ENCODE measurements around the gene IFNA1.
A peak's percentile ranks its signal among the peaks of the same experiment; 100 is the strongest.
"Not testable (repeated sequence)": the region's sequence is repeated elsewhere in the genome, so short reads cannot be mapped to it uniquely, and the experiment has no call there.

The IFNA1 gene

GRCh38 chr9:21440139-21440538 lies at the start of gene IFNA1:
Gene IFNA1 (plus strand): TSS chr9:21440439. CDS start chr9:21440508, 69 bp downstream.
- DNase-seq (ENCODE audit: low read depth): no peak

- no peak for DNase-seq (ENCODE audit: low read depth)
These were observed 48.0 kb upstream of the IFNA1 start for GRCh38 chr9:21392270-21392669.

GRCh38 chr9:21395778-21396717 lies 44.2 kb upstream of the IFNA1 start:
- DNase-seq (ENCODE audit: low read depth): peak; percentile 37

- DNase-seq (ENCODE audit: low read depth): no peak
These were observed 41.2 kb upstream of the IFNA1 start for GRCh38 chr9:21398955-21399489.

- DNase-seq (ENCODE audit: low read depth): no peak
These were observed 40.3 kb upstream of the IFNA1 start for GRCh38 chr9:21399956-21400355.

GRCh38 chr9:21402386-21403251 lies 37.6 kb upstream of the IFNA1 start:
- no peak for DNase-seq (ENCODE audit: low read depth)

- DNase-seq (ENCODE audit: low read depth): no peak
These were observed 36.1 kb upstream of the IFNA1 start for GRCh38 chr9:21404146-21404545.

GRCh38 chr9:21408817-21409216 lies 31.4 kb upstream of the IFNA1 start, which contains the start of gene IFNA8:
Gene IFNA8 (plus strand): TSS chr9:21409117. CDS start chr9:21409177, 60 bp downstream.
- no peak for DNase-seq (ENCODE audit: low read depth)

GRCh38 chr9:21412107-21412506 lies 28.1 kb upstream of the IFNA1 start:
- no peak for DNase-seq (ENCODE audit: low read depth)

GRCh38 chr9:21413151-21413550 lies 27.1 kb upstream of the IFNA1 start:
- DNase-seq (ENCODE audit: low read depth): no peak

GRCh38 chr9:21413624-21414023 lies 26.6 kb upstream of the IFNA1 start:
- DNase-seq (ENCODE audit: low read depth): no peak

- no peak for DNase-seq (ENCODE audit: low read depth)
These were observed 25.9 kb upstream of the IFNA1 start for GRCh38 chr9:21414220-21414940.

- DNase-seq (ENCODE audit: low read depth): no peak
These were observed 24.6 kb upstream of the IFNA1 start for GRCh38 chr9:21415493-21416267.

GRCh38 chr9:21428235-21428634 lies 12.0 kb upstream of the IFNA1 start:
- no peak for DNase-seq (ENCODE audit: low read depth)

GRCh38 chr9:21429191-21429590 lies 11.0 kb upstream of the IFNA1 start:
- no peak for DNase-seq (ENCODE audit: low read depth)

GRCh38 chr9:21432672-21433425 lies 7.4 kb upstream of the IFNA1 start:
- no peak for DNase-seq (ENCODE audit: low read depth)

- no peak for DNase-seq (ENCODE audit: low read depth)
These were observed 5.8 kb upstream of the IFNA1 start for GRCh38 chr9:21434202-21435014.

- DNase-seq (ENCODE audit: low read depth): not testable (repeated sequence)
These were observed 5.2 kb upstream of the IFNA1 start for GRCh38 chr9:21435015-21435383.

- no peak for DNase-seq (ENCODE audit: low read depth)
These were observed 3.8 kb downstream of the IFNA1 start for GRCh38 chr9:21443849-21444625.
